Measurements from ENCODE around the gene LORICRIN.

GRCh38 chr1:153293480-153293775 lies 33.9 kb downstream of the LORICRIN start:
- TF ChIP-seq POLR2AphosphoS5 (IDR thresholded peaks at IDR 0.05; ENCODE audit: low read depth, low read length) = no peak
- no peak for TF ChIP-seq USF2 (IDR thresholded peaks at IDR 0.05; ENCODE audit: borderline replicate concordance, low read depth, low read length)
- no peak for TF ChIP-seq TAF1 (IDR thresholded peaks at IDR 0.05; ENCODE audit: borderline replicate concordance, low read depth, low read length)
- TF ChIP-seq, protein P1, sequence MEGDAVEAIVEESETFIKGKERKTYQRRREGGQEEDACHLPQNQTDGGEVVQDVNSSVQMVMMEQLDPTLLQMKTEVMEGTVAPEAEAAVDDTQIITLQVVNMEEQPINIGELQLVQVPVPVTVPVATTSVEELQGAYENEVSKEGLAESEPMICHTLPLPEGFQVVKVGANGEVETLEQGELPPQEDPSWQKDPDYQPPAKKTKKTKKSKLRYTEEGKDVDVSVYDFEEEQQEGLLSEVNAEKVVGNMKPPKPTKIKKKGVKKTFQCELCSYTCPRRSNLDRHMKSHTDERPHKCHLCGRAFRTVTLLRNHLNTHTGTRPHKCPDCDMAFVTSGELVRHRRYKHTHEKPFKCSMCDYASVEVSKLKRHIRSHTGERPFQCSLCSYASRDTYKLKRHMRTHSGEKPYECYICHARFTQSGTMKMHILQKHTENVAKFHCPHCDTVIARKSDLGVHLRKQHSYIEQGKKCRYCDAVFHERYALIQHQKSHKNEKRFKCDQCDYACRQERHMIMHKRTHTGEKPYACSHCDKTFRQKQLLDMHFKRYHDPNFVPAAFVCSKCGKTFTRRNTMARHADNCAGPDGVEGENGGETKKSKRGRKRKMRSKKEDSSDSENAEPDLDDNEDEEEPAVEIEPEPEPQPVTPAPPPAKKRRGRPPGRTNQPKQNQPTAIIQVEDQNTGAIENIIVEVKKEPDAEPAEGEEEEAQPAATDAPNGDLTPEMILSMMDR (IDR thresholded peaks at IDR 0.05) = no peak
- TF ChIP-seq EP300 (IDR thresholded peaks at IDR 0.05; ENCODE audit: borderline replicate concordance in 1 of 2, low read depth in 1 of 2, low read length in 1 of 2) = no peak
- no peak for TF ChIP-seq CHD2 (IDR thresholded peaks at IDR 0.05; ENCODE audit: low read length, partially characterized antibody)
- TF ChIP-seq RAD21 (IDR thresholded peaks at IDR 0.05; ENCODE audit: low read length) = no peak
- TF ChIP-seq FOSL2 (IDR thresholded peaks at IDR 0.05; ENCODE audit: borderline replicate concordance, low read depth) = no peak
- no peak for TF ChIP-seq MAX (IDR thresholded peaks at IDR 0.05; ENCODE audit: low read depth)
- TF ChIP-seq PBX3 (IDR thresholded peaks at IDR 0.05) = no peak
- TF ChIP-seq NRF1 (IDR thresholded peaks at IDR 0.05; ENCODE audit: low read depth, low read length) = no peak
- TF ChIP-seq ELF1 (IDR thresholded peaks at IDR 0.05) = no peak
- TF ChIP-seq NFIC (IDR thresholded peaks at IDR 0.05; ENCODE audit: borderline replicate concordance) = no peak

Measured in SK-N-SH (cell line).